ENCODE results near the gene IL17RC. TPM values are rescaled to one million over a fixed set of nuclear protein-coding genes. Genes with fewer than 3 reads are reported as not detected.

IL17RC gene
- total and polyA plus RNA-seq, 2 of the 8 experiments (the other 6 are each of a cell fraction or from before 2014, with no cell fraction given): 11.8 to 13.0 TPM

DNA sequence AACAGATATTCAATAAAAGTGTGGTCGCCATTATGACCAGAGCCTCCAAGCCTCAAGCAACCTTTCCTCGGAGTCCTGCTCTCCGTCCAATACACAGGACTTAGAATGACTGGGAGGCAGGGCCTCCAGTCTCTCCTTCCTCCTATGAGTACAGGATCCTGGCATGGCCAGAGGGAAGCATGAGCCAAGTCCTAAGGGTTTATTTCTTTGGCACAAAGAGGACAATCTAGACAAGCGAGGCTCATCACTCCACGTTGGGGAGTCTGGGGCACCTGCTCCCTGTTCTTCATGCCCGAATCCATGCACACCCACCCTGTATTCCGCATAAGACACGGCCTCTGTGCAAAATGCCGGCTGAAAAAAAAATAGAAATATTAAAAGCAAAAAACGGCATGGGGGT is 28.5 kb downstream of the IL17RC start (continued):
- TF ChIP-seq CHD7 (IDR thresholded peaks at IDR 0.05; ENCODE audit: insufficient replicate concordance, low read length) (no peak), SIN3A (conservative IDR thresholded peaks at IDR 0.05 in 1 of 2, IDR thresholded peaks at IDR 0.05 in 1 of 2; ENCODE audit: low read depth in 1 of 2, low read length in 2 of 2) (no peak), CREB1 (IDR thresholded peaks at IDR 0.05) (no peak), YY1 (IDR thresholded peaks at IDR 0.05; ENCODE audit: low read depth, low read length) (no peak), CBX5 (IDR thresholded peaks at IDR 0.05; ENCODE audit: low read depth, low read length) (no peak), SP1 (IDR thresholded peaks at IDR 0.05; ENCODE audit: low read depth, low read length) (no peak)
